AG04450 (cell line): ENCODE results near the gene SPAG8. TPM values are rescaled to one million over a fixed set of nuclear protein-coding genes. Genes with fewer than 3 reads are reported as not detected.

Experiments used
- CTCF ChIA-PET: fragments of 300-600, 350-600 bp; formaldehyde crosslinking; extraction: SDS; loops from one replicate; lab custom pipeline; 2022; ENCODE audit warnings: antibody characterized with exemption, inconsistent platforms; lab: Charles Lee
- POLR2A ChIA-PET: fragments of 350-600 bp; formaldehyde crosslinking; extraction: SDS; loops from one replicate; lab custom pipeline; 2021; ENCODE audit warnings: antibody characterized with exemption, inconsistent platforms; lab: Yijun Ruan, JAX
- DNase-seq: peaks from one replicate; pipeline ENCODE4 v3.0.0-alpha.2; 2011; ENCODE audit warnings: low read depth, low spot score
- H3K27ac ChIP-seq: one replicate; pipeline ENCODE4 v1.5.1; 2012; ENCODE audit warnings: low read depth, low read length, control low read depth
- H3K27me3 ChIP-seq: one replicate; pipeline ENCODE4 v1.6.0; 2012; ENCODE audit warnings: low read length; ENCODE audit not compliant: control insufficient read depth, insufficient read depth
- H3K4me3 ChIP-seq: 2 replicates; pipeline ENCODE4 v1.5.1; 2011; ENCODE audit warnings: mild to moderate bottlenecking, low read depth, low read length, control low read depth
- H3K9me3 ChIP-seq: 2 replicates; pipeline ENCODE4 v1.5.1; 2012; ENCODE audit warnings: low read length; ENCODE audit not compliant: control insufficient read depth, insufficient read depth
- polyA plus RNA-seq: library from polyadenylated mRNA; depleted of rRNA; stranded (reverse); fragments of >200 nt; gene quantifications from 2 replicates; pipeline ENCODE4 v1.2.3, GENCODE V29; 2011
- TF ChIP-seq, protein P1 (sequence below): IDR thresholded peaks from 2 replicates; pipeline ENCODE4 v1.5.1; 2011; ENCODE audit warnings: low read depth, low read length, control low read depth, inconsistent platforms

Gene SPAG8
- polyA plus RNA-seq, 1 experiment, result 0.58 TPM

GRCh38 chr9:35858458-35858857 lies 46.4 kb upstream of the SPAG8 start:
- Histone ChIP-seq H3K4me3 (no peak overlapping the region), H3K27ac (no peak overlapping the region), H3K27me3 (peaks cover 21% of the 10 kb centered on the region), H3K9me3 (no peaks in the 10 kb centered on the region; the same call in 1 of the 2 replicates)
- TF ChIP-seq, protein P1, sequence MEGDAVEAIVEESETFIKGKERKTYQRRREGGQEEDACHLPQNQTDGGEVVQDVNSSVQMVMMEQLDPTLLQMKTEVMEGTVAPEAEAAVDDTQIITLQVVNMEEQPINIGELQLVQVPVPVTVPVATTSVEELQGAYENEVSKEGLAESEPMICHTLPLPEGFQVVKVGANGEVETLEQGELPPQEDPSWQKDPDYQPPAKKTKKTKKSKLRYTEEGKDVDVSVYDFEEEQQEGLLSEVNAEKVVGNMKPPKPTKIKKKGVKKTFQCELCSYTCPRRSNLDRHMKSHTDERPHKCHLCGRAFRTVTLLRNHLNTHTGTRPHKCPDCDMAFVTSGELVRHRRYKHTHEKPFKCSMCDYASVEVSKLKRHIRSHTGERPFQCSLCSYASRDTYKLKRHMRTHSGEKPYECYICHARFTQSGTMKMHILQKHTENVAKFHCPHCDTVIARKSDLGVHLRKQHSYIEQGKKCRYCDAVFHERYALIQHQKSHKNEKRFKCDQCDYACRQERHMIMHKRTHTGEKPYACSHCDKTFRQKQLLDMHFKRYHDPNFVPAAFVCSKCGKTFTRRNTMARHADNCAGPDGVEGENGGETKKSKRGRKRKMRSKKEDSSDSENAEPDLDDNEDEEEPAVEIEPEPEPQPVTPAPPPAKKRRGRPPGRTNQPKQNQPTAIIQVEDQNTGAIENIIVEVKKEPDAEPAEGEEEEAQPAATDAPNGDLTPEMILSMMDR, result no peak
- ChIA-PET POLR2A (interaction anchor here (0.9 kb wide), 1 partner anchor 10 kb away, joined by 3 read pairs; no protein-coding TSS in a partner anchor), CTCF (interaction anchor here (1.4 to 3.3 kb wide), 2 partner anchors 24 to 68 kb away, joined by 4 to 14 read pairs; no protein-coding TSS in a partner anchor)
- no peak for DNase-seq

- no peak overlapping the region for H3K4me3 ChIP-seq
- CTCF ChIA-PET, result interaction anchor here (1.2 to 3.3 kb wide), 3 partner anchors 25 to 66 kb away, joined by 3 to 14 read pairs (median 4); no protein-coding TSS in a partner anchor
- no peak overlapping the region for H3K27ac ChIP-seq
- H3K27me3 ChIP-seq, result peaks cover 15% of the 10 kb centered on the region
- DNase-seq, result no peak
- H3K9me3 ChIP-seq, result no peaks in the 10 kb centered on the region; the same call in 1 of the 2 replicates
- POLR2A ChIA-PET, result no interaction called here
- TF ChIP-seq, protein P1, result no peak
These were observed 44.8 kb upstream of the SPAG8 start for GRCh38 chr9:35856882-35857281.

DNA sequence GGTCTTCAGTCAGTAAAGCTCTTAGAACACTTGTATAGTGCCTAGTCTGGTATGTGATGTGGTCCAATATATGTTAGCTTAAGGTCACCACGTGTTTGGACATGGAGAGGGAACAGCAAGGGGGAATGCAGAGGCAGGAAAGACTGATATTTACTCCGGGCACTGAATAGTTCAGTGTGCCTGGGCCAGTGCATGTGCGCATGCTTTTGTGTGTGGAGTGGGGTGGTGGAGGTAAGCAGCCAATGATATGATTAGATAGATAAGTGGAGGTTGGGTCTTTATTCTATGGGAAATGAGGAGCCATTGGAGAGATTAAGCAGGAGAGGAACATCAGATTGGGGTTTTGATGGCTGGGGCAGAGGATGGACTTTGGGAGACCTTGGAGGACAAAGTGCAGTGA lies 44.1 kb upstream of the SPAG8 start:
- TF ChIP-seq, protein P1, result no peak
- DNase-seq, result no peak
- H3K27me3 ChIP-seq, result peaks cover 9% of the 10 kb centered on the region
- CTCF ChIA-PET, result interaction anchor here (1.2 to 3.3 kb wide), 2 partner anchors 26 to 66 kb away, joined by 3 to 14 read pairs; no protein-coding TSS in a partner anchor
- H3K4me3 ChIP-seq, result no peak overlapping the region
- no peaks in the 10 kb centered on the region; the same call in 1 of the 2 replicates for H3K9me3 ChIP-seq
- no peak overlapping the region for H3K27ac ChIP-seq
- POLR2A ChIA-PET, result no interaction called here

DNA sequence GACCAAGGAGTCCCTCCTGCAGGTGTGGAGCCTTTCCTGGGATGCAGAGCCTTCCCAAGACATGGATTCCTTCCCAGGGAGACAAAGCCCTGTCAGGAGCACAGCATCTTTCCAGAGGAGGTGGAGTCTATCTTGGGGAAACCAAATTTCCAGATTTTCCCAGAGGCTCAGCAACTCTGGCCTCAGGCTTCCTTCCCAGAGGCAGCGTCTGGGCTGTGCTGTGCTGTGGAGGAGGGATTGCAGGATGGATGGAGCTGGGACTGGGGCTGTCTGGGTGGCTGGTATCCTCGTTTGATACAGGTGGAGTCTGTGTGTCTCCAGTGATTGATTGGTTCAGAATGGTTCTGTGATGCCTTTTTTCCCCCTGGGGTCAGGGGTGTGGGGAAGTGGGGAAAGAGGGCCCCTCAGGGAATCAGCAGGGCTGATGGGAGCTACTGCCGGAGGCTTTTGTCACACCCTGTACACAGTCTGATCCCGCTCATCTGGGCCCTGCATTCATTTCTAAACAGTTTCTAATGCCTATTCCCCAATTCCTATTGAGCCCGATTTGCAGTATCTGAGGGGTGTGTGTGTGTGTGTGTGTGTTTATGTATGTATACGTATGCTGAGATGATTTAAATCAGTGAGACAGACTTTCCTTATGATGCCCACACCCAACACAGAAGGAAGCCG lies 42.2 kb upstream of the SPAG8 start:
- Histone ChIP-seq H3K27me3 (peaks cover 3% of the 10 kb centered on the region), H3K4me3 (no peak overlapping the region), H3K27ac (no peak overlapping the region), H3K9me3 (no peaks in the 10 kb centered on the region; the same call in 1 of the 2 replicates)
- ChIA-PET CTCF (interaction anchor here (1.1 to 1.3 kb wide), 2 partner anchors 28 to 64 kb away, joined by 3 to 4 read pairs; no protein-coding TSS in a partner anchor), POLR2A (interaction anchor here (0.7 kb wide), 1 partner anchor 9 kb away, joined by 4 read pairs; no protein-coding TSS in a partner anchor)
- TF ChIP-seq, protein P1, result no peak
- no peak for DNase-seq
